Loucy (cell line): ENCODE measurements around the gene SHISA6.

Experiments used
- CTCF ChIP-seq: fragments of 200-600 bp; sonication (generic); conservative IDR thresholded peaks from 2 replicates; pipeline ENCODE4 v1.5.1; 2014; ENCODE audit warnings: mild to moderate bottlenecking, antibody characterized with exemption, low read length
- EZH2phosphoT487 ChIP-seq: fragments of 200-600 bp; IDR thresholded peaks from 2 replicates; pipeline ENCODE4 v1.6.1; 2018; ENCODE audit warnings: antibody characterized with exemption, mild to moderate bottlenecking, moderate library complexity, borderline replicate concordance

GRCh38 chr17:11418342-11418741 lies 177.3 kb downstream of the SHISA6 start:
- no peak for TF ChIP-seq CTCF
- no peak for TF ChIP-seq EZH2phosphoT487
